GM12892 (cell line): Measurements from ENCODE around the gene FAM161A.

ENCODE experiments used
- POLR2A ChIP-seq: IDR thresholded peaks from 2 replicates; pipeline ENCODE4 v1.6.1; 2011; ENCODE audit warnings: low read depth, low read length, control low read depth
- POLR2AphosphoS5 ChIP-seq: IDR thresholded peaks from 2 replicates; pipeline ENCODE4 v1.6.1; 2011; ENCODE audit warnings: low read depth, low read length, control low read depth
- TAF1 ChIP-seq: IDR thresholded peaks from 2 replicates; pipeline ENCODE4 v1.6.1; 2011; ENCODE audit warnings: low read depth, mild to moderate bottlenecking, control low read depth, low read length, borderline replicate concordance

GRCh38 chr2:61816480-61817355 lies 37.1 kb downstream of the FAM161A start:
- TF ChIP-seq POLR2A (no peak), POLR2AphosphoS5 (no peak), TAF1 (no peak)
